ENCODE measurements around the gene IFNA8. TPM values are rescaled to one million over a fixed set of nuclear protein-coding genes. Genes with fewer than 3 reads are reported as not detected.

IFNA8 gene
- total and polyA plus RNA-seq, 2 experiments from 2014 or later = not detected

DNA sequence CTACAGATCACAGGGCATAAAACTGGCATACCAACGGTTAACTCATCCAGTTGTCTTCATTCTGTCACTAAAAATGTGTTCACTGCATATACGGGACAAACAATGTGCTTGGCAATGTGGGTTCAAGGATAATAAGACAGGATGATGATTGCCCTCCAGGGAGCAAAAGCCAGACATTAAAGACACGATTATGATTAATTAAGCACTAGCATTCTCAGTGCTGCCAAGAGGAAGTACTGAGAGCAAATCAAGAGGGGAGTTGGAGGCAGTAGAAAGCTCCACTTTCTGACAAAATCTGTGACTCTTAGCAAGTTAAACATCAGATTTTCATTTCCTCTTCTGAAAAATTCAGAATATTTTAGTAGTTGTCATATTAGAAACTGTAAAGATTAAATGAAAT lies 9.0 kb upstream of the IFNA8 start:
- Histone ChIP-seq H4K20me1 (ENCODE audit: insufficient read depth, poor library complexity, severe bottlenecking) (no peaks in the 10 kb centered on the region), H3K9me2 (replicated peaks; ENCODE audit: insufficient read depth) (no peaks in the 10 kb centered on the region), H3K27ac (no peak overlapping the region), H3K4me2 (no peak overlapping the region), H3K27me3 (peaks cover 58% of the 10 kb centered on the region), H2AFZ (no peak overlapping the region), H3K36me3 (replicated peaks; ENCODE audit: insufficient read depth, low read depth) (no peaks in the 10 kb centered on the region), H3K9me3 (ENCODE audit: low read depth) (no peaks in the 10 kb centered on the region), H3K79me2 (no peaks in the 10 kb centered on the region), H3K4me3 (no peak overlapping the region), H3K4me1 (ENCODE audit: insufficient read depth) (peaks cover 10% of the 10 kb centered on the region)
- TF ChIP-seq, protein P1, sequence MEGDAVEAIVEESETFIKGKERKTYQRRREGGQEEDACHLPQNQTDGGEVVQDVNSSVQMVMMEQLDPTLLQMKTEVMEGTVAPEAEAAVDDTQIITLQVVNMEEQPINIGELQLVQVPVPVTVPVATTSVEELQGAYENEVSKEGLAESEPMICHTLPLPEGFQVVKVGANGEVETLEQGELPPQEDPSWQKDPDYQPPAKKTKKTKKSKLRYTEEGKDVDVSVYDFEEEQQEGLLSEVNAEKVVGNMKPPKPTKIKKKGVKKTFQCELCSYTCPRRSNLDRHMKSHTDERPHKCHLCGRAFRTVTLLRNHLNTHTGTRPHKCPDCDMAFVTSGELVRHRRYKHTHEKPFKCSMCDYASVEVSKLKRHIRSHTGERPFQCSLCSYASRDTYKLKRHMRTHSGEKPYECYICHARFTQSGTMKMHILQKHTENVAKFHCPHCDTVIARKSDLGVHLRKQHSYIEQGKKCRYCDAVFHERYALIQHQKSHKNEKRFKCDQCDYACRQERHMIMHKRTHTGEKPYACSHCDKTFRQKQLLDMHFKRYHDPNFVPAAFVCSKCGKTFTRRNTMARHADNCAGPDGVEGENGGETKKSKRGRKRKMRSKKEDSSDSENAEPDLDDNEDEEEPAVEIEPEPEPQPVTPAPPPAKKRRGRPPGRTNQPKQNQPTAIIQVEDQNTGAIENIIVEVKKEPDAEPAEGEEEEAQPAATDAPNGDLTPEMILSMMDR (IDR thresholded peaks at IDR 0.05; ENCODE audit: poor library complexity) = no peak
- no peak for DNase-seq (ENCODE audit: low spot score)
- whole genome bisulfite sequencing (ENCODE audit: low lambda C conversion rate, missing lambda C conversion rate) = 66% methylated on average over 3 of the region's 3 CpGs

DNA sequence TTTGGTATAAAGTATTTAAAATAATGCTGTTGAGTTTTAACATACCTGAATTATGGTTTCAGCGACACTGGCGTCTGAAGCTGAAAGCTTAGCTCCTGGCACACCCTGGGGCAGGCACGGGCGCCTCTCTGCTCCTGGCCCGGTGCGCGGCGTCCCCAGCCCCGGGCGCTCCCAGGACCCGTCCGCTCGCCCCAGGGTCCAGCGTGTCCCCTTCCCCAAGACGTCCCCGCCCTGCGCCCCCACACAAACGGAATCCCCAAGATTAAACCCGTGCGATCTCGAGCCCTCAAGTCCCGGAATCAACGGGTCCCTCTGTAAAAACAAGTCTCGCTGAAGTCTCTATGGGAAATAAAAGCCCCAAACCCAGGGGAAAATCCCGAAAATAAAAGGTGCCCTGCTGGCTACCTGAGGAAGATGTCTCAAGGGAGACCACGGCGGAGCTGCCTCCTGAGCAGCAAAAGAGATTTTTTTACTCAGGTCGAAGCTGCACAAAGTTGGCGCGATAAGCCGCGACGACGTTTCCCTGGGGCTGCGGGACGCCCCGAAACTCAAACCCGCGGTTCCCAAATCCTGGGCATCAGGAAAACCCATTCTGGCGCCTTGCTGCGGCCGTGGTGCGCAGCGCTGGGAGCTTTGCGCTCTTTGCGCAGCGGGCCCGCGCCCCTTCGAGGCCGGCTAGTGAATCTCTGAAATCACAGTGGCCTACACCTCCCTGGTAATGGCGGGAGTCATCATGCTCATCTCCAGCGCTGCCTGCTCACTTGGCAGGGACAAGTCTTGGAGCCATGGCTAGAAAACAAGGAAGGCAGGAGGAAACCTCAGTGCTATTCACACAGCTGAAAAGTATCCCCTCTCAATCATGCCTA lies 6.3 kb upstream of the IFNA8 start:
- no peaks in the 10 kb centered on the region for H3K9me2 ChIP-seq (replicated peaks; ENCODE audit: insufficient read depth)
- H3K4me1 ChIP-seq (ENCODE audit: insufficient read depth) = peaks cover 10% of the 10 kb centered on the region
- no peaks in the 10 kb centered on the region for H3K9me3 ChIP-seq (ENCODE audit: low read depth)
- WGBS (ENCODE audit: low lambda C conversion rate, missing lambda C conversion rate) = 3% methylated on average over 53 of the region's 53 CpGs
- H3K27ac ChIP-seq = no peak overlapping the region
- no peaks in the 10 kb centered on the region for H3K36me3 ChIP-seq (replicated peaks; ENCODE audit: insufficient read depth, low read depth)
- peaks cover 43% of the 10 kb centered on the region for H3K27me3 ChIP-seq
- H4K20me1 ChIP-seq (ENCODE audit: insufficient read depth, poor library complexity, severe bottlenecking) = no peaks in the 10 kb centered on the region
- H3K4me3 ChIP-seq = peak overlapping the region; percentile 25
- H2AFZ ChIP-seq = peak overlapping the region; percentile 82
- TF ChIP-seq EZH2 (IDR thresholded peaks at IDR 0.05; ENCODE audit: borderline replicate concordance) = peak; percentile 58
- TF ChIP-seq EZH2phosphoT487 (IDR thresholded peaks at IDR 0.05; ENCODE audit: low read depth, severe bottlenecking, unreplicated experiment) = no peak
- TF ChIP-seq, protein P1 (IDR thresholded peaks at IDR 0.05; ENCODE audit: poor library complexity) = peak; percentile 15
- H3K4me2 ChIP-seq = peak overlapping the region; percentile 97
- peak; percentile 20 for DNase-seq (ENCODE audit: low spot score)
- H3K79me2 ChIP-seq = no peaks in the 10 kb centered on the region

DNA sequence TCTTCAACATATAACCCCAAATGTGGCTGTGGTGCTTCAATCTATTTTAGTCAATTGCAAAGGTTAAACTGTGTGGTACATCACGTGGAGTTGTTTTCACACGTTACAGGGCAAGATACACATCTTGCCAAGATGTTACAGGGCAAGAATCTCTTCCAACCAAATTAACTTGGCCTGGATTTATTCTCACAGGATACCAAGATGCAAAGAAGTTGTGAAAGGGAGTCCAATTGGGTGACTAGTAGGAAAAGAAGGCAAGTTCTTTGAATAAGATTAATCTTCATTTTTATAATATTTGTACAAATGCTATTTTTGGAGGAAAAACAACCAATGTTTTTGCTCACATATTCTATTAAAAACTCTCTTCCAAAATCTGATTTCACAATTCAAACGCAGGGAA lies 4.8 kb upstream of the IFNA8 start:
- Histone ChIP-seq H3K4me1 (ENCODE audit: insufficient read depth) (peaks cover 10% of the 10 kb centered on the region), H3K9me3 (ENCODE audit: low read depth) (no peaks in the 10 kb centered on the region), H3K9me2 (replicated peaks; ENCODE audit: insufficient read depth) (no peaks in the 10 kb centered on the region), H3K4me2 (no peak overlapping the region), H3K79me2 (no peaks in the 10 kb centered on the region), H3K27ac (no peak overlapping the region), H3K36me3 (replicated peaks; ENCODE audit: insufficient read depth, low read depth) (no peaks in the 10 kb centered on the region), H3K4me3 (no peak overlapping the region), H4K20me1 (ENCODE audit: insufficient read depth, poor library complexity, severe bottlenecking) (no peaks in the 10 kb centered on the region), H2AFZ (no peak overlapping the region), H3K27me3 (peaks cover 35% of the 10 kb centered on the region)
- no peak for TF ChIP-seq EZH2 (IDR thresholded peaks at IDR 0.05; ENCODE audit: borderline replicate concordance)
- TF ChIP-seq EZH2phosphoT487 (IDR thresholded peaks at IDR 0.05; ENCODE audit: low read depth, severe bottlenecking, unreplicated experiment) = no peak
- TF ChIP-seq, protein P1 (IDR thresholded peaks at IDR 0.05; ENCODE audit: poor library complexity) = no peak
- DNase-seq (ENCODE audit: low spot score) = no peak
- WGBS (ENCODE audit: low lambda C conversion rate, missing lambda C conversion rate) = 77% methylated on average over 3 of the region's 3 CpGs

Measured in hepatocyte (in vitro differentiated cells).